ENCODE measurements around the gene SAG.
"Not testable (repeated sequence)": the region's sequence is repeated elsewhere in the genome, so short reads cannot be mapped to it uniquely, and the experiment has no call there.

Gene SAG

DNA sequence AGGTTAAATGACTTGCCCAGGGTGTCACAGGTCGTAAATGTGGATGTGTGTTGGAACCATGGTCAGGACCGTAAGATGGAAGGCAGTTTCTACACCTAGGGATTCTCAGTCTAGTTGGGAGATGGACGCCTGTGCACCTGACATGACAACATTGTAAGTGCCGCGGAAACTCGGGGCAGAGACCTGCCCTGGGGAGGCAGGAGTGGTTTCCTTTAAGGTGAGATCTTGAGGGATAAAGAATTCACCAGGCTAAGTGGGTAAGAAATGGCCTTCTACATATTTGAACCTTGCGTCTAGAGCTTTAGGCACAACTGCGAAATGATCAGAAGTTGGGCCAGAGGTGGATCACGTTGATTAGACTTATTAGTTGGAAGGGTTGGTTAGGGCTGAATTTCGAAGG lies 48.3 kb downstream of the SAG start:
- no peak for DNase-seq (ENCODE audit: low spot score)

DNA sequence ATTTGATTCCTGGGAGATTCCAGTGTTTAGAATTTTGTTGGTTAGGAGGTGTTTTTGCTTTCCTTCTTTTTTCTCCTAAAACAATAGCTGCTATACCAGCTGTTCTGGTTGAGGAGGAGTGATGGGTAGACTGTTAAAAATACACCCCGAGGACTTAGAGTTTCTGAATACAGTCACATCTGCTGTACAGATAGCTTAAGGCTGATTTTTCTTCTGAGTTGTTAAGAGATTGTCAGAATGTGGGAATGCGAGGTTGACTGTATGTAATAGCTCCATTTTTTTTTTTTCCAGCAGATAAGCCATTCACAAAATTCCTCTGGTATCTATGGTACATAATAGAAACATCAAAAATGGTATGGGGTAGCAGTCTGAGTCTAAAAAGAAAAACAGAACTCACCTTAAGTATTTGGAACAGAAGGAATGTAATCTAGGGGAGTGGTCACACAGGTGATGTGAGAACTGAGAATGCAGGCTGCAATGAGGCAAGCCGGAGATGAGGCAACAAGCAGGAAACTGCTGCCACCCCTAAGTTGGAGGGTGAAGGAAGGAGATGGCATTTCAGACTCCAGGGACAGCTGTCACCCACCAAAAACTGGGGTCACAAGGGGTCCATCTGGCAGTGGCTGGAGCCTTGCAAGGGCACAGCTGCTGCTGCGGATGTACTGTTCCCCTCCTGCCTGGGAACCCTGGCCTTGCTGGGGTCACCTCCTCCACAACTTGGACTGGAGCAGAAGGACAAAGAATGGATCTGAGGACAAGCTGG lies 49.1 kb downstream of the SAG start:
- DNase-seq (ENCODE audit: low spot score): no peak

- no peak for DNase-seq (ENCODE audit: low spot score)
Observed at GRCh38 chr2:233358335-233358734, 50.7 kb downstream of the SAG start.

GRCh38 chr2:233358947-233359346 lies 51.3 kb downstream of the SAG start:
- no peak for DNase-seq (ENCODE audit: low spot score)

- no peak for DNase-seq (ENCODE audit: low spot score)
Observed at GRCh38 chr2:233359823-233360222, 52.2 kb downstream of the SAG start.

DNA sequence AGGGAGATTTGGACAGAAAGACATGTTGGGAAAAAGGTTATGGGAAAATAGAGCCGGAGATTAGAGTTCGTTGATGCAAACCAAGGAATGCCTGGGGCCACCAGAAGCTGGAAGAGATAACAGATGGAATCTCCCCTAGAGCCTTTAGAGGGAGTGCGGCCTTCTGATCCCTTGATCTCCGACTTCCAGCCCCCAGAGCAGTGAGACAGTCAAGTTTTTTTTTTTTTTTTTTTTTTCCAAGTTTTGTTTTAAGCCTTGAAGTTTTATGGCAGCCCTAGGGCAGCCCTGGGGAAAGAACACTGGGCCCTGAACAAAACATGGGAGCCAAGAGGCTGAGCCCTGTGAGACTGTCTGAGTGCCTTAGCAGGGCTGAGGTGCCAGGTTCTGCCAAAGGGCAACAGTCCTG lies 53.2 kb downstream of the SAG start:
- DNase-seq (ENCODE audit: low spot score): no peak

- DNase-seq (ENCODE audit: low spot score): no peak
Observed at GRCh38 chr2:233361297-233361696, 53.7 kb downstream of the SAG start.

- no peak for DNase-seq (ENCODE audit: low spot score)
Observed at GRCh38 chr2:233362742-233363141, 55.1 kb downstream of the SAG start.

- DNase-seq (ENCODE audit: low spot score): no peak
Observed at GRCh38 chr2:233363744-233364235, 56.2 kb downstream of the SAG start.

GRCh38 chr2:233365861-233366520 lies 58.4 kb downstream of the SAG start:
- DNase-seq (ENCODE audit: low spot score): no peak

- no peak for DNase-seq (ENCODE audit: low spot score)
Observed at GRCh38 chr2:233367586-233367985, 60.0 kb downstream of the SAG start.

GRCh38 chr2:233368756-233369155 lies 61.1 kb downstream of the SAG start:
- no peak for DNase-seq (ENCODE audit: low spot score)

DNA sequence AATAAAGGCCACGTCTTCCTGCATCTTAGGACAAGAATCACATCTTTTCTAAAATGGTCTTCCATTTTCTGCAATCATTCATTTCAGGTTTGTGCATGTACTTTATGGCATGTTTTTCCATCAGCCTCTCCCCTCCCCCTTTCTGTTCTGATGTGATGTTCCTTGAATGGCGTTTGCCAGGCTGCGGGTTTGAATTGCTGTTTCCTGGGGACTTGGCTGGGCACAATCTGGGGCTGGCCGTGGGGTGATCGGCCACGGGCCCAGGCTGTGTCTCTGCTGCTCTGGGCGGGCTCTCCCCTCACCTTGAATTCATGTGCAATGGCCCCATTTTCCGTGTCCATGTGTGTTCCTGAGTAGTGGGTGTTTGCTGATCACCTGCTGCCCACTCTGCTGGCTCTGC lies 61.8 kb downstream of the SAG start:
- no peak for DNase-seq (ENCODE audit: low spot score)

DNA sequence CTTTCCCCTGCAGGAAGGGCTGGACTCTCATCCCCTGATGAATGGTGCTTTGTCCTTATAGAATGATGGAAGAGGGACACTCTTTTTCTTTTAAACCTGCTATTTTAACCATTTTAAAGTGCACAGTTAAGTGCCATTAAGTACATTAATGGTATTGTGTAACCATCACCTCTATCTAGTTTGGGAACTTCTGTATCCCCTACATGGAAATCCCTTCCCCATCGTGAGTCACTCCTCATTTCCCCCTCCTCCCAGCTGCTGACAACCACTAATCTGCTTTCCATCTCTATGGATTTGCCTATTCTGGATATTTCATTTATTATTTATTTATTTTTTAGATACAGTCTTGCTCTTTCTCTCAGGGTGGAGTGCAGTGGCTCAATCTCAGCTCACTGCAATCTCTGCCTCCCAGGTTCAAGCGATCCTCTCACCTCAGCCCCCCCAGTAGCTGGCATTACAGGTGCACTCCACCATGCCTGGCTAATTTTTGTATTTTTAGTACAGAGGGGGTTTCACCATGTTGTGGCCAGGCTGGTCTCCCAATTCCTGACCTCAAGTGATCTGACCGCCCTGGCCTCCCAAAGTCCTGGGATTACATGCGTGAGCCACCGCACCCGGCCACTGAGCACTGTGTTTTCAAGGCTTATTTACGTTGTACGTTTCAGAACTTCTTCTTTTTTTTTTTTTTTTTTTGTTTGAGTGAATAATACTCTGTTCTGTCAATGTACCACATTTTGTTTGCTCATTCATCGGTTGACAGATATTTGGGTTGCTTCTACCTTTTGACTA lies 62.5 kb downstream of the SAG start:
- DNase-seq (ENCODE audit: low spot score): no peak

DNA sequence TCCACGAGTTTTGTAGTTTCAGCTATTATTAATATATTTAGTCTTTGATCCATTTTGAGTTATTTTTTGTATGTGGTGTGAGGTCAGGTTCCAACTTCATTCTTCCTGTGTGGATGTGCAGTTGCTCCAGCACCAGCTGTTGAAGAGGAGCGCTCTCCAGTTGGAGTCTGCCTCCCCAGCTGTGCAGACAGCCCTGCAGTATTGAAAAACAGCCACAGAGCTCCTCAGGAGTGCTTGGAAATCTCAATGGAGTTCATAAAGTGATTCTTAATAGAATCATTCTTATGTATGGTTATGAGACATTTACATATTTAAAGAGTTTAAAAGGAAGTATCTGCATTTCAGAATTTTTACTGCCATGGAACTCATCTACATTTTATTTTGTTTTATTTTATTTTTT lies 64.0 kb downstream of the SAG start:
- no peak for DNase-seq (ENCODE audit: low spot score)

DNA sequence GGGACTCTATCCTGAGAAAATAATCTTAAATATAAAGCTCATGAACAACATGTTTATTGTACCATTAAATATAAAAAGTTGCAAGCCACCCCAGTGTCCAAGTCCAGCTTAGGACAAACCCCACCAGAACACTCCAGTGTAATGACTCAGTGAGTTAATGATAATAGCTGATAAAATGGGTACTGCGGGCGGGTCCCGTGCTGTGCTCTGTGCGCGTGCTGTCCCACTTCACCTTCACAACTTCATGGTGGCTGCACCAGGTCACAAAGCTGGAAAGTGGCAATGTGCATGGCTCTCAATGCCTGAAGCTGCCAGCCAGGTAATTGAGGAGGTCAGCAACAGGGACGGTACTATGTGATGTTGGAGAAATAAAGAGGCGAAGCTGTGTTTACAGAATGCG lies 65.2 kb downstream of the SAG start:
- no peak for DNase-seq (ENCODE audit: low spot score)

- no peak for DNase-seq (ENCODE audit: low spot score)
Observed at GRCh38 chr2:233373316-233373715, 65.7 kb downstream of the SAG start.

DNA sequence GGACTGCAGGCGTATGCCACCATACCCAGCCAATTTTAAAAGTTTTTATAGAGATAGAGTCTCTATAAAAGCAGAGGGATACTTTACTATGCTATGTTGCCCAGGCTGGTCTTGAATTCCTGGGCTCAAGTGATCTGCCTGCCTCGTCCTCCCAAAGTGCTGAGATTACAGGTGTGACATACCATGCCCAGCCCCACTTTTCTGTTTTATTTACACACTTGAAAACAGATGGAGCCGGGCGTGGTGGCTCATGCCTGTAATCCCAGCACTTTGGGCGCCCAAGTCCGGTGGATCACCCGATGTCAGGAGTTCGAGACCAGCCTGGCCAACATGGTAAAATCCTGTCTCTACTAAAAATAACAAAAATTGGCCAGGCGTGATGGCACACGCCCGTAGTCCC lies 67.2 kb downstream of the SAG start:
- DNase-seq (ENCODE audit: low spot score): not testable (repeated sequence)

GRCh38 chr2:233375490-233376314 lies 68.1 kb downstream of the SAG start:
- no peak for DNase-seq (ENCODE audit: low spot score)

GRCh38 chr2:233379034-233379433 lies 71.4 kb downstream of the SAG start:
- no peak for DNase-seq (ENCODE audit: low spot score)

- no peak for DNase-seq (ENCODE audit: low spot score)
Observed at GRCh38 chr2:233379441-233379840, 71.8 kb downstream of the SAG start.
